A549 (cell line): ENCODE results near the gene RHO. TPM values are rescaled to one million over a fixed set of nuclear protein-coding genes. Genes with fewer than 3 reads are reported as not detected.
"Not testable (repeated sequence)": the region's sequence is repeated elsewhere in the genome, so short reads cannot be mapped to it uniquely, and the experiment has no call there.

Source experiments
- ATAC-seq, 2 experiments: fragments of 200-7000 bp in 1 of 2; fragments of >200 bp in 1 of 2; cut with Nextera tagmentation in 1 of 2; cut with Tn5 transposase in 1 of 2; 3 replicates each; pipeline versions ENCODE4 v1.8.0 to v1.9.1; 2018 to 2020; ENCODE audit warnings: mild to moderate bottlenecking in 1 of 2, moderate library complexity in 1 of 2
- CTCF ChIA-PET: fragments of 300-600 bp; sonication (Branson Sonifier 250); formaldehyde crosslinking; extraction: SDS; loops from one replicate; lab custom pipeline; 2021; ENCODE audit warnings: antibody characterized with exemption, inconsistent platforms; lab: Yijun Ruan, JAX
- POLR2A ChIA-PET: fragments of 350-600 bp; formaldehyde crosslinking; extraction: SDS; loops from one replicate; lab custom pipeline; 2021; ENCODE audit warnings: antibody characterized with exemption, inconsistent platforms; lab: Yijun Ruan, JAX
- DNase-seq, 2 experiments: peaks; one replicate each; pipeline versions ENCODE4 v3.0.0 to v3.0.0-alpha.2; 2011 to 2016; ENCODE audit warnings: low read depth in 1 of 2, low spot score in 1 of 2
- FAIRE-seq: peaks from 2 replicates; lab custom pipeline; 2011; peaks lifted over from hg19 to GRCh38; lab: Jason Lieb, UNC
- H3K27ac ChIP-seq, 2 experiments: fragments of >200 bp; sonication (Bioruptor Twin); formaldehyde crosslinking; 3 replicates each; pipeline ENCODE4 v1.5.1; 2016 to 2017
- H3K4me1 ChIP-seq: fragments of >200 bp; sonication (Bioruptor Twin); formaldehyde crosslinking; 3 replicates; pipeline ENCODE4 v1.6.1; 2016
- H3K4me2 ChIP-seq: fragments of >200 bp; sonication (Bioruptor Twin); formaldehyde crosslinking; 3 replicates; pipeline ENCODE4 v1.6.1; 2016
- H3K4me3 ChIP-seq: fragments of >200 bp; sonication (Bioruptor Twin); formaldehyde crosslinking; 3 replicates; pipeline ENCODE4 v1.5.1; 2016
- H3K9me3 ChIP-seq: fragments of >200 bp; sonication (Bioruptor Twin); formaldehyde crosslinking; 3 replicates; pipeline ENCODE4 v1.6.1; 2016
- CBX2 ChIP-seq: fragments of 200-600 bp; sonication (generic); IDR thresholded peaks from 2 replicates; pipeline ENCODE4 v1.6.1; 2016; ENCODE audit warnings: low read depth, mild to moderate bottlenecking, borderline replicate concordance
- CEBPB ChIP-seq, 2 experiments: fragments of >200 bp in 1 of 2; sonication (Bioruptor Twin) in 1 of 2; formaldehyde crosslinking in 1 of 2; IDR thresholded peaks; 2 replicates each; pipeline ENCODE4 v1.6.1; 2012 to 2016
- CHD4 ChIP-seq: fragments of 200-600 bp; sonication (generic); IDR thresholded peaks from 2 replicates; pipeline ENCODE4 v1.6.1; 2016; ENCODE audit warnings: antibody characterized with exemption, mild to moderate bottlenecking, borderline replicate concordance
- EHF ChIP-seq: fragments of 250-450 bp; sonication (Bioruptor Pico); IDR thresholded peaks from 2 replicates; pipeline ENCODE4 v1.5.0; 2020; ENCODE audit warnings: mild to moderate bottlenecking
- ELK1 ChIP-seq: fragments of 150-350 bp; IDR thresholded peaks from 2 replicates; pipeline ENCODE4 v1.6.1; 2014; ENCODE audit warnings: low read depth, mild to moderate bottlenecking, low read length
- FOXS1 ChIP-seq: fragments of 250-450 bp; sonication (Bioruptor Pico); IDR thresholded peaks from 2 replicates; pipeline ENCODE4 v1.5.0; 2020; ENCODE audit warnings: mild to moderate bottlenecking, moderate library complexity
- HDAC2 ChIP-seq: fragments of 200-600 bp; sonication (generic); IDR thresholded peaks from 2 replicates; pipeline ENCODE4 v1.6.1; 2016
- HEYL ChIP-seq: fragments of 250-450 bp; sonication (Bioruptor Pico); IDR thresholded peaks from 2 replicates; pipeline ENCODE4 v1.8.0; 2021; ENCODE audit warnings: mild to moderate bottlenecking, moderate library complexity
- JUNB ChIP-seq: fragments of >200 bp; sonication (Bioruptor Twin); formaldehyde crosslinking; IDR thresholded peaks from 2 replicates; pipeline ENCODE4 v1.6.1; 2016
- KDM5A ChIP-seq: fragments of 200-600 bp; sonication (generic); IDR thresholded peaks from 2 replicates; pipeline ENCODE4 v1.6.1; 2016; ENCODE audit warnings: antibody characterized with exemption, mild to moderate bottlenecking
- MAFK ChIP-seq: fragments of 450-650 bp; IDR thresholded peaks from 2 replicates; pipeline ENCODE4 v1.6.1; 2014; ENCODE audit not compliant: partially characterized antibody
- NPAS2 ChIP-seq: fragments of 250-450 bp; sonication (Bioruptor Pico); IDR thresholded peaks from 2 replicates; pipeline ENCODE4 v1.8.0; 2022; ENCODE audit warnings: mild to moderate bottlenecking, moderate library complexity, borderline replicate concordance
- NR3C1 ChIP-seq: fragments of >200 bp; sonication (Bioruptor Twin); formaldehyde crosslinking; IDR thresholded peaks from 3 replicates; pipeline ENCODE4 v1.6.1; 2017
- RAD21 ChIP-seq, 2 experiments: fragments of >200 bp in 1 of 2; sonication (Bioruptor Twin) in 1 of 2; formaldehyde crosslinking in 1 of 2; IDR thresholded peaks in 1 of 2; conservative IDR thresholded peaks in 1 of 2; 2 replicates in 1 of 2; 3 replicates in 1 of 2; pipeline ENCODE4 v1.6.1; 2012 to 2018; ENCODE audit warnings: inconsistent platforms in 1 of 2
- RARB ChIP-seq: fragments of 250-450 bp; sonication (Bioruptor Pico); IDR thresholded peaks from 2 replicates; pipeline ENCODE4 v1.8.0; 2021; ENCODE audit warnings: mild to moderate bottlenecking, moderate library complexity
- RCOR1 ChIP-seq: fragments of 150-350 bp; IDR thresholded peaks from 2 replicates; pipeline ENCODE4 v1.6.1; 2014; ENCODE audit warnings: antibody characterized with exemption, low read length, low read depth
- RFX5 ChIP-seq: fragments of 450-650 bp; IDR thresholded peaks from 2 replicates; pipeline ENCODE4 v1.7.1; 2014; ENCODE audit warnings: antibody characterized with exemption, mild to moderate bottlenecking, moderate library complexity
- SREBF2 ChIP-seq: fragments of 450-650 bp; IDR thresholded peaks from 2 replicates; pipeline ENCODE4 v1.6.1; 2014; ENCODE audit warnings: mild to moderate bottlenecking, moderate library complexity
- ZC3H11A ChIP-seq: fragments of 450-650 bp; IDR thresholded peaks from 2 replicates; pipeline ENCODE4 v1.6.1; 2014; ENCODE audit warnings: antibody characterized with exemption, mild to moderate bottlenecking
- ZNF302 ChIP-seq: fragments of 250-450 bp; sonication (Bioruptor Pico); IDR thresholded peaks from 2 replicates; pipeline ENCODE4 v1.9.0; 2021; ENCODE audit warnings: inconsistent platforms, mild to moderate bottlenecking, moderate library complexity
- ZSCAN20 ChIP-seq: fragments of 250-450 bp; sonication (Bioruptor Pico); IDR thresholded peaks from 2 replicates; pipeline ENCODE4 v1.8.0; 2022; ENCODE audit warnings: mild to moderate bottlenecking, moderate library complexity
- WGBS: methylation state at CpG from one replicate; pipeline ENCODE4 v1.1.6; 2017; ENCODE audit errors: missing lambda C conversion rate; 5-methylcytosine and 5-hydroxymethylcytosine counted together
- polyA plus RNA-seq, 4 experiments: library from polyadenylated mRNA; depleted of rRNA in 3 of 4; stranded (reverse); fragments of >200 nt; fragmentation: RNase III in 1 of 4; extraction: RNeasy Plus Mini Kit Qiagen cat#74134 plus additional on column Dnase treatment in 1 of 4; gene quantifications; 2 replicates in 3 of 4; 3 replicates in 1 of 4; pipeline ENCODE4 v1.2.3, GENCODE V29; 2011 to 2017
- TF ChIP-seq, protein P1 (sequence below): fragments of >200 bp; sonication (Bioruptor Twin); formaldehyde crosslinking; IDR thresholded peaks from 2 replicates; pipeline ENCODE4 v1.6.1; 2016

RHO gene
- polyA plus RNA-seq, 2 of the 4 experiments (the other 2 are of a cell fraction) = 0.04 TPM; not detected in 1

GRCh38 chr3:129545951-129546350 is 17.5 kb downstream of the RHO start:
- H3K27ac ChIP-seq, POLR2A ChIA-PET: not testable (repeated sequence)
- WGBS = 75% methylated on average over 3 of the region's 3 CpGs

GRCh38 chr3:129547241-129547640 is 18.8 kb downstream of the RHO start:
- 93% methylated on average over 8 of the region's 24 CpGs for WGBS
- DNase-seq = no peak
- FAIRE-seq = no peak
- no peak overlapping the region for H3K4me2 ChIP-seq
- CTCF ChIA-PET = interaction anchor here (0.9 kb wide), 1 partner anchor 11 kb away, joined by 3 read pairs; no protein-coding TSS in a partner anchor
- no peak overlapping the region for H3K27ac ChIP-seq
- no peak for TF ChIP-seq RARB (CRISPR knock-in tag)
- TF ChIP-seq CBX2 = no peak
- no peak for TF ChIP-seq ZNF302 (CRISPR knock-in tag)
- no peak for TF ChIP-seq FOXS1 (CRISPR knock-in tag)
- no peak for TF ChIP-seq MAFK
- no peak for TF ChIP-seq ELK1
- TF ChIP-seq JUNB = no peak
- TF ChIP-seq RAD21 (conservative IDR thresholded peaks at IDR 0.05 in 1 of 2, IDR thresholded peaks at IDR 0.05 in 1 of 2) = no peak
- TF ChIP-seq HDAC2 = no peak
- no peak for TF ChIP-seq RFX5
- no peak for TF ChIP-seq CHD4
- TF ChIP-seq KDM5A = no peak
- TF ChIP-seq, protein P1, sequence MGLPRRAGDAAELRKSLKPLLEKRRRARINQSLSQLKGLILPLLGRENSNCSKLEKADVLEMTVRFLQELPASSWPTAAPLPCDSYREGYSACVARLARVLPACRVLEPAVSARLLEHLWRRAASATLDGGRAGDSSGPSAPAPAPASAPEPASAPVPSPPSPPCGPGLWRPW = no peak
- TF ChIP-seq ZC3H11A = no peak
- ATAC-seq = no peak
- POLR2A ChIA-PET = no interaction called here
- peaks cover 12% of the 10 kb centered on the region for H3K4me1 ChIP-seq
- no peak overlapping the region for H3K4me3 ChIP-seq
- H3K9me3 ChIP-seq = no peaks in the 10 kb centered on the region

More at GRCh38 chr3:129545951-129546350, 17.5 kb downstream of the RHO start:
- ATAC-seq, H3K4me3 ChIP-seq, H3K4me2 ChIP-seq, DNase-seq, CTCF ChIA-PET, FAIRE-seq, H3K9me3 ChIP-seq: not testable (repeated sequence)
- peaks cover 12% of the 10 kb centered on the region for H3K4me1 ChIP-seq

GRCh38 chr3:129548104-129548965 is 19.9 kb downstream of the RHO start:
- ChIA-PET POLR2A (no interaction called here), CTCF (interaction anchor here (1.2 kb wide), 1 partner anchor 58 kb away, joined by 3 read pairs; no protein-coding TSS in a partner anchor)
- no peak for FAIRE-seq
- H3K4me1 ChIP-seq = peaks cover 12% of the 10 kb centered on the region
- no peak for DNase-seq
- no peak; a peak in 1 of 6 replicates for ATAC-seq
- 86% methylated on average over 18 of the region's 19 CpGs for WGBS
- H3K27ac ChIP-seq = peak overlapping the region in 1 of 2 experiments; percentile 77; a peak in 1 of 6 replicates
- no peaks in the 10 kb centered on the region for H3K9me3 ChIP-seq
- no peak overlapping the region for H3K4me2 ChIP-seq
- no peak for TF ChIP-seq HEYL (CRISPR knock-in tag)
- no peak for TF ChIP-seq NR3C1
- no peak for TF ChIP-seq EHF
- no peak for TF ChIP-seq RCOR1
- TF ChIP-seq NPAS2 (CRISPR knock-in tag) = no peak
- TF ChIP-seq ZSCAN20 = no peak
- no peak for TF ChIP-seq SREBF2
- TF ChIP-seq CEBPB (IDR thresholded peaks at IDR 0.05) = no peak
- no peak for TF ChIP-seq ZNF302 (CRISPR knock-in tag)
- TF ChIP-seq RAD21 (conservative IDR thresholded peaks at IDR 0.05 in 1 of 2, IDR thresholded peaks at IDR 0.05 in 1 of 2) = no peak
- H3K4me3 ChIP-seq = no peak overlapping the region
